PFSK-1 (cell line): ENCODE data around the gene BRK1.
A peak's percentile ranks its signal among the peaks of the same experiment; 100 is the strongest.

Experiments used
- POLR2AphosphoS5 ChIP-seq: IDR thresholded peaks from 2 replicates; pipeline ENCODE4 v1.6.1; 2012; ENCODE audit warnings: low read depth, mild to moderate bottlenecking, control low read depth, low read length, moderate library complexity
- TAF1 ChIP-seq: IDR thresholded peaks from 2 replicates; pipeline ENCODE4 v1.6.1; 2012; ENCODE audit warnings: low read length, control low read depth, borderline replicate concordance; ENCODE audit not compliant: insufficient read depth
- TF ChIP-seq, protein P1 (sequence below), 2 experiments: IDR thresholded peaks; 2 replicates each; pipeline versions ENCODE4 v1.6.1 to v1.8.0; 2011 to 2012; ENCODE audit warnings: low read depth in 2 of 2, low read length in 2 of 2, control low read depth in 1 of 2, inconsistent platforms in 1 of 2, mild to moderate bottlenecking in 1 of 2, moderate library complexity in 1 of 2; ENCODE audit not compliant: insufficient read depth in 1 of 2

GRCh38 chr3:10116138-10116460 is 624 bp downstream of the BRK1 start:
- no peak for TF ChIP-seq POLR2AphosphoS5
- TF ChIP-seq, protein P1, sequence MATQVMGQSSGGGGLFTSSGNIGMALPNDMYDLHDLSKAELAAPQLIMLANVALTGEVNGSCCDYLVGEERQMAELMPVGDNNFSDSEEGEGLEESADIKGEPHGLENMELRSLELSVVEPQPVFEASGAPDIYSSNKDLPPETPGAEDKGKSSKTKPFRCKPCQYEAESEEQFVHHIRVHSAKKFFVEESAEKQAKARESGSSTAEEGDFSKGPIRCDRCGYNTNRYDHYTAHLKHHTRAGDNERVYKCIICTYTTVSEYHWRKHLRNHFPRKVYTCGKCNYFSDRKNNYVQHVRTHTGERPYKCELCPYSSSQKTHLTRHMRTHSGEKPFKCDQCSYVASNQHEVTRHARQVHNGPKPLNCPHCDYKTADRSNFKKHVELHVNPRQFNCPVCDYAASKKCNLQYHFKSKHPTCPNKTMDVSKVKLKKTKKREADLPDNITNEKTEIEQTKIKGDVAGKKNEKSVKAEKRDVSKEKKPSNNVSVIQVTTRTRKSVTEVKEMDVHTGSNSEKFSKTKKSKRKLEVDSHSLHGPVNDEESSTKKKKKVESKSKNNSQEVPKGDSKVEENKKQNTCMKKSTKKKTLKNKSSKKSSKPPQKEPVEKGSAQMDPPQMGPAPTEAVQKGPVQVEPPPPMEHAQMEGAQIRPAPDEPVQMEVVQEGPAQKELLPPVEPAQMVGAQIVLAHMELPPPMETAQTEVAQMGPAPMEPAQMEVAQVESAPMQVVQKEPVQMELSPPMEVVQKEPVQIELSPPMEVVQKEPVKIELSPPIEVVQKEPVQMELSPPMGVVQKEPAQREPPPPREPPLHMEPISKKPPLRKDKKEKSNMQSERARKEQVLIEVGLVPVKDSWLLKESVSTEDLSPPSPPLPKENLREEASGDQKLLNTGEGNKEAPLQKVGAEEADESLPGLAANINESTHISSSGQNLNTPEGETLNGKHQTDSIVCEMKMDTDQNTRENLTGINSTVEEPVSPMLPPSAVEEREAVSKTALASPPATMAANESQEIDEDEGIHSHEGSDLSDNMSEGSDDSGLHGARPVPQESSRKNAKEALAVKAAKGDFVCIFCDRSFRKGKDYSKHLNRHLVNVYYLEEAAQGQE (IDR thresholded peaks at IDR 0.05; ENCODE audit: insufficient read depth in 1 of 2, low read depth in 2 of 2, low read length in 2 of 2) = no peak
- peak; percentile 46; the same call in 1 of the 2 replicates for TF ChIP-seq TAF1
